ENCODE results near the gene PIK3R6.
A peak's percentile ranks its signal among the peaks of the same experiment; 100 is the strongest.

PIK3R6 gene

DNA sequence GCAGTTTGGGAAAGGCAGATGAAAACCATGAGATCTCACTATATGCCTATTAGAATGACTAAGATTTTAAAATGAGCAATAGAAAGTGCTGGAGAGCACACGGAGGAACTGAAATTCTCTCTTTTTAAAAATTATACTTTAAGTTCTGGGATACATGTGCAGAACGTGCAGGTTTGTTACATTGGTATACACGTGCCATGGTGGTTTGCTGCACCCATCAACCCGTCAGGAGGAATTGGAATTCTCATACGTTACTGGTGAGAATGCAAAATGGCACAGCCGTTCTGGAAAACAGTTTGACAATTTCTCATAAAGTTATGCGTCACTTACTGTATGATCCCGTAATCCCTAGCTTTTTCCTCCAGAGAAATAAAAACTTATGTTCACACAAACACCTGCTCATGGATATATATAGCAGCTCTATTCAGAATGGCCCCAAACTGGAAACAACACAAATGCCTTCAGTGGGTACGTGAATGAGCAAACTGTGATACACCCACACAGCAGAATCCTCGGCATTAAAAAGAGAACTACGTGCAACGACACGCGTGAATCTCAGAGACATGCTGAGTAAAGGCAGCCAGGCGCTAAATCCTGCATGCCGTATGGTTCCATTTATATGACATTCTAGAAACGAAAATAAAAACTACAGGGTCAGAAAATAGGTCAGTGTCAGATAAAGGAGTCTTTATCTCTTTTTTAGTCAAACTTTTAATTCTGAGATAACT lies 11.8 kb downstream of the PIK3R6 start:
- no peak for DNase-seq (ENCODE audit: low read depth in 2 of 2)

DNA sequence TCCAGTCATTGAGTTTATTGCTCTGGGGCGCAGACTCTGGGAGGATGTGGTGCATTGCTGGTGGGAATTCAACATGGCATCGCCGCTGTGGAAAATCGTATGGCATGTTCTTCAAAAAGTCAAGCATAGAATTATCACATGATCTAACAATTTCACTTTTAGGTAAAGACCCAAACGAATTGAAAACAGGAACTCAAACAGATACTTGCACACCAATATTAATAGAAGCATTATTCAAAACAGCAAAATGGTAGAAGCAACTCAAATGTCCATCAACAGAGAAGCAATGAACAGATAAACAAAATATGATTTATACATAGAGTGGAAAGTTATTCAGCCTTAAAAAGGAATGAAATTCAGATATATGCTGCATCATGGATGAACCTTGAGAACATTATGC lies 15.9 kb downstream of the PIK3R6 start:
- no peak for DNase-seq (ENCODE audit: low read depth in 2 of 2)

DNA sequence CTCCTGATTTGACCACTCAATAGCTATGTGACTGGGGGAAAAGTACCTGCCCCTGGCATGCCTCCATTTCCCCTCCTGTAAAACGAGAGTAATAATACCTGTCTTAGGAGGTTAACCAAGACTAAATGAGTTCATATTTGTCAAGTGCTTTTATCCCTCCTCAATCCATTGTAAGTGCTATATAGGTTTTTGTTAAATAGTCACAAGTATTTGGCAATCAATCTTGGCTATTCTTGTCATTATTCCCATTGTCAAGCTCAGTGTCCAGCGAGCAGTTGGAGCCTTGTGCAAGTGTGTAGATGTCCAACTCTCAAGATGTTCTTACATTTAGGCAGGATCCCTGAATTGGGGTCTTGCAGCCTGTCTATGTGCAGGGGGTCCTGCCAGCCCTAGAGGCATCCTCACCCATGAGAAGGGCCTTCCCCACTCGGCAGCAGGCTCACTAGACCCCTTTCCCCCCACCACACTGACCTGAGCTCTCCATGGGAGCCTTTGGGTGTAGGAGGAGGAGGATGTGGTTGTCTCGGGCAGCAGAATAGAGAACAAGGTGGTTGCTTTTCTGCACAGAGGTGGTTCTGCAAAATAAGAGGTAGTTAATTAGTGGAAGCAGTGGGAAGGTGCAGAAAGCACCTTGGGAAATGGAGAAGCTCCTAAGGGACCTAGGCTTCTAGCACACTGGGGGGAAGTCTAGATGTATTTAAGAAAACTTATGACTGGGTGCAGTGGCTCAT lies 18.0 kb downstream of the PIK3R6 start:
- DNase-seq (ENCODE audit: low read depth in 2 of 2) = no peak

DNA sequence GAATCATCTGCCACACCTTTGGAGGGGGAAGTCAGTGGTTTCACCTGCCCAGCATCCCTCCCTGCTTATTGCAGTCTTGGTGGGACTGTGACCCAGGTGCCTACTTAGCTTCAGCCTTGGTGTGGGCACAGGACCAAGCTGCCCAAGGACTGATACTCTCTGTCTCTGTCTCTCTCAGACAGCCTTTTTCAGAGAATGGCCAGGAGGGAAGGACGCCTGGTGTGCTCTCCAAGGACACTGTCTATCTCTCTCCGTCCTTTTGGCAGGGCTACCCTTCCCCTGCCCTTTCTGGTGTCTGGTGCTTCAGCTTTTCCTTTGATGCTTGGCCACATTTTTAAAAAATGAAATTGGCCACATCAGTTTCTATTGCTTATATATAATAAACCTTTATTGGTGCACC lies 19.6 kb downstream of the PIK3R6 start:
- DNase-seq (ENCODE audit: low read depth in 2 of 2) = no peak

DNA sequence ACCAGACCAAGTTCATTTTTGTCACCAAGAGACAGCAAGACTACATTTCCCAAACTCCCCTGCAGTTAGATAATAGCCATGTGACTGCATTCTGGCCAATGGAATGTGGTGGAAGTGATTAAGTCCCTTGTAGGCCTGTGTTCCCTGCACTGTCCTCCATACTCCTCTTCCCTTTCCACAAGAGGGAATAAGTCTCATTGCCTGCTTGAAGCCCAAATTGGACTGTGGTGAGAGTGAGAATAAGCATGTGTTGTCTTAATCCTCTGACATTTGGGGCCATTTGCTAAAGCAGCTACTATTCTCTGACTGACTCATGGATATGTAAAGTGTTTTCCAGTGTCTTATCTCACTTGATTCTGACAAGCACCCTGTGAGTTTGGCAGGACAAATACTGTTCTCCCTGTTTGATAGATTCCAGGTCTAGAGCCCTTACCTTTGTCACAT lies 20.7 kb downstream of the PIK3R6 start:
- no peak for DNase-seq (ENCODE audit: low read depth in 2 of 2)

DNA sequence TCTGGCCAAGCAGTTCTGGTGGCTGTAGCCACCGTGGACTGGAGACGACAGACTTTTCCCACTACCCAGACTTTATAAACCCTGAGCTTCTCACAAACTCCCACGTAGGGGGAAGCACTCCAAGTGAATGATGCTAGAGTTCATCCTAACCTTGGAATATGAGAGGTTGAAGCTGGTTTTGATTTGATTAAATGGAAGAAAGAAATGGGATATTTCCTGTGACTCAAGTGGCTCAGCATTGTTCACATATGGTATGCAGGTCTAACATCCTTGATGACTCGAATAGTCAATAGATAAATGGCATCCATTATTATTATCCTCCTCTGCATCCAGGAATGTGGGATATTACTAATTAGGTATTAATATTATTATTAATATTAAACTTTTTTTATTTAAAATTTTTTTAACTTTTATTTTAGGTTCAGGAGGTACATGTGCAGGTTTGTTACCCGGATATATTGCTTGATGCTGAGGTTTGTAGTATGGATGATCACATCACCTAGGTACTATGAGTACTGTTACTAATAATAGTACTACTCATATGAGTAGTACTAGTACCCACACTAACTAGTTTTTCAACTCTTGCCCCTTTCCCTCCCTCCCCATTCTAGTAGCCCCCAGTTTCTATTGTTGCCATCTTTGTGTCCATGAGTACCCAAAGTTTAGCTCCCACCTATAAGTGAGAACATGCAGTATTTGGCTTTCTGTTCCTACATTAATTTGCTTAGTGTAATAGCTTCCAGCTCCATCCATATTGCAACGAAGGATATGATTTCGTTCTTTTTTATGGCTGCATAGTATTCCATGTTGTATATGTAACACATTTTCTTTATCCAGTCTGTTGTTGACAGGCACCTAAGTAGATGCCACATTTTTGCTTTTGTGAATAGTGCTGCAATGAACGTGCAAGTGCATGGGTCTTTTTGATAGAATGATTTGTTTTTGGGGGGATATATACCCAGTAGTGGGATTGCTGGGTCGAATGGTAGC lies 22.9 kb downstream of the PIK3R6 start:
- DNase-seq (ENCODE audit: low read depth in 2 of 2) = no peak

DNA sequence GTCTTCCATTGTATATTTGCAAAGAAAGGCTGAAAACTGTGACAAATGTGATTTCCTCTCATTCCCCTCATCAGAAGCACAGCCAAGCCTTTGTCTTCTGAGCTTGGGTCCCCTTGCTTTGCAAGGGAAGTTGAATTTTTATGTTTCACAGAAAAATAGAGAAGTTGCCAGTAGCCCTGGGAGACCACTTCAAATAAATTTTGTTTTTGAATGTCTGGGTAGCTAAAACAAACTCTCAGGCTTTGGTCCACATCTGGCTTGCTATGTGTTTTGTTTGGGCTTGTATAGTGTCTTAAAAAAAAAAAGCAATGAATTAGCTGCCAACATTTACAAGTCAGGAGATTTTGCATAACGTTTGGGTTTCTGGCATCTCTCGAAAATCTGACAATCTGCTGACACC lies 24.1 kb downstream of the PIK3R6 start:
- no peak for DNase-seq (ENCODE audit: low read depth in 2 of 2)

DNA sequence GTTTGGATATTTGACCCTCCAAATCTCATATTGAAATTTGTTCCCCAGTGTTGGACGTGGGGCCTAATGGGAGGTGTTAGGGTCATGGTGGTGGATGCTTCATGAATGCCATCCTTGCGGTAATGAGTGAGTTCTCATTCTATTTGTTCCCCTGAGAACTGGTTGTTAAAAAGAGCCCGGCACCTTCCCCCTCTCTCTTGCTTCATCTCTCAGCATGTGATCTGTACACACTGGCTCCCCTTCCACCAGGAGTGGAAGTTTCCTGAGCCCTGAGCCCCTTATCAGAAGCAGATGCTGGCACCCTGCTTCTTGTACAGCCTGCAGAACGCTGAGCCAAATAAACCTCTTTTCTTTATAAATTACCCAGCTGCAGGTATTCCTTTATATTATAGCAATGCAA lies 25.6 kb downstream of the PIK3R6 start:
- DNase-seq (ENCODE audit: low read depth in 2 of 2) = no peak

DNA sequence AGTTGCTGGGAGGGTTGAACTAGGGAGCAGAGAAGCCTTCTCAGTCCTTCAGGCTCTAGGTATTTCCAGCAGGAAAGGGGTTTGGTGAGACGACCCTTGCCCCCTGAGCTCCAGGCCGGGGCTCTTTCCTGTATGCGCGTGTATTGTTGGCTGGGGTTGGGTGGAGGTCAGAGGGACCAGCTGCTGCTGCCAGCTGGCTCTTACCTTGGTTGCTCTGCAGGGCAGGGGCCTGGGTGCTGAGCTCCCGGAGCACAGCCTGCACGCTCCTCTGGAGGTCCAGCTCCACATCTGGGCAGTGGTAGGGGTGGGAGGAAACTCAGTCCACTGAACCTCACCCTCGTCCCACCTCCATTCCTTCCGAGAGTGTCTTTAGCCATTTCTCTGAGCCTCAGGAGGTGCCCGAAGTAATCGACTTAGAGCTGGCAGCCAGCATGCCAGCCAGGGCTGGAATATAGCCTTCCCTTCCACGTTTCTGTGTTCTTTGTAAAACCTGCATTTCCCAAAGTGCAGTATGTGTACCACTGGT lies 28.0 kb downstream of the PIK3R6 start:
- no peak for DNase-seq (ENCODE audit: low read depth in 2 of 2)

DNA sequence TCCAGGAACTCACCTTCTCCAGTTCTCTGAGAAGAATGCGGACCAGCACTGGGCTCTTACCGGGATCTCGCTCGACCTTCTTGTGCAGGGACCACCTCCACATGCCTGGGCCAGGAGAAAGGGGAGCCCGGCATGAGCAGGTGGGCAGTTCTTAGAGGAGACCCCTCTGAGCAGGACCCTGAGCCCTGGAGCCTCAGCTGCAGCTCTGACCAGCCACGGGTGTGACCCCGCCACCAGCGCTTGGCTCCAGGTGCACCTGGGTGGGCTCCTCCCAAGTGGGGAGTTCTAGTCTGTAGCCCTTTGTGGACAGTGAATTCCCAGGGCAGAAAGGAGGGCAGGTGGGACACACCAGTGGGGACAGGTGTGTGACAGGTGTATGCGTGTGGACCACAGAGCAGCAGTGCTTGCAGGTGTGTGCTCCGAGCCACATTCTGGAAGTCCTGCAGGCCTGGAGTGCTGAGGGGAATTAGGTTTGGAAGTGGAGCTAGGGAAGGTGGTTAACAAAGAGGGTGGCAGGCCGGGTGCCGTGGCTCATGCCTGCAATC lies 28.9 kb downstream of the PIK3R6 start:
- no peak for DNase-seq (ENCODE audit: low read depth in 2 of 2)

DNA sequence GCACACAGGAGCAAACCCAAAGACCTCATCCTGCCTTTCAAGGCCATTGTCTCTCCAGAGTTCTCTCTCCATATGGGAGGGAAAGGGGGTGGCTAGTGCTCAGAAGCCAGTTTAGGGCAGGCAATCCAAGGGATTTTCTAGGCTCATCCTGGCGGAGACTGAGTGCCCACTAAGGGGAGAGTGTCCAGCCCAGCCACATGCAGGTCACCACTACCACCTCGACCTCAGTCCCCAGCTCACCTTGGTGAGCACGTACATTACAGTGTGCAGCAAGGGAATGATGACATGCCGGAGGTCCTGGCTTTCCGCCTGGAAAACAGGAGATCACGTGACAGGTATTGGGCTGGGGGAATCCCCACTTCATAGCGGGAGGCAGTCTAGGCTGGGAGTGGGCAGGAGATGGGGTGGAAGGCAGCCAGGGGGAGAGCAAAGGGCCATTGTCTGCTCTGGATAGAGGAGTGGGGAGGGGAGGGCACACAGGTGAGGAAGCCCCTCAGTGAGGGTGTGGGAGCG lies 29.9 kb downstream of the PIK3R6 start:
- DNase-seq (ENCODE audit: low read depth in 2 of 2) = no peak

DNA sequence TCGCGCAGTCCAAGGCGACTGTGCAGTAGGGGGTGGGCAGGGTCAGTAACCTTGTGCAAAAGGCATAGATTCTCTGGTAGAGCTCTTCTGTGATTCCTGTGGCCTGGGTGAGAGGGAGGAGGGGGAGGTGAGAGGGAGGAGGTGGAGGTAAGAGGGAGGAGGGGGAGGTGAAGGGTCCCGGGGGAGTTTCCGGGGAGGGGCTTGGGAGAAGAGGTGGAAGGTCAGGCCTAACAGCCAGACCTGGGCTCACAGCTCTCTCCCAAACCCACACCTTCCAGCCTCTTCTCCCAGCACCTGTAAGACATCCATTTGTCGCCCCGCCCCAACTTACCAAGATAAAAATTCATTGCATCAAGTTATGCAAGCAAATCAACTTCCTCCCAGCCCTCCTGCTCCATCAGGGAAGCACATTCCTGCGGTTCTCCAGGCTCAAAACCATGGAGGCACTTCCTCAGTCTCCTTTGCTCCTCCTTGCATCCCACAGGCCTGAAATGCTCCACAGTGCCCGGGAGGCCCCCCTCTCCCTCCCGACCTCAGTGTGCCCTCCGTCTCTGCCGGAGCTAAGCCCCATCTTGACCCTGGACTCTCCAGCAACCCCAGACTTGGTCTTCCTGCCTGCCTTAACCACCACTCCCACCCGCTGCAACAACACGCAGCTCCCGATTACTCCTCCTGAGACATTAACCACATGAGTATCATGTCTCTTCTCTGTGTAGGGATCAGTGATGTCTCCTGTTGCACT lies 30.5 kb downstream of the PIK3R6 start:
- DNase-seq (ENCODE audit: low read depth in 2 of 2) = no peak

DNA sequence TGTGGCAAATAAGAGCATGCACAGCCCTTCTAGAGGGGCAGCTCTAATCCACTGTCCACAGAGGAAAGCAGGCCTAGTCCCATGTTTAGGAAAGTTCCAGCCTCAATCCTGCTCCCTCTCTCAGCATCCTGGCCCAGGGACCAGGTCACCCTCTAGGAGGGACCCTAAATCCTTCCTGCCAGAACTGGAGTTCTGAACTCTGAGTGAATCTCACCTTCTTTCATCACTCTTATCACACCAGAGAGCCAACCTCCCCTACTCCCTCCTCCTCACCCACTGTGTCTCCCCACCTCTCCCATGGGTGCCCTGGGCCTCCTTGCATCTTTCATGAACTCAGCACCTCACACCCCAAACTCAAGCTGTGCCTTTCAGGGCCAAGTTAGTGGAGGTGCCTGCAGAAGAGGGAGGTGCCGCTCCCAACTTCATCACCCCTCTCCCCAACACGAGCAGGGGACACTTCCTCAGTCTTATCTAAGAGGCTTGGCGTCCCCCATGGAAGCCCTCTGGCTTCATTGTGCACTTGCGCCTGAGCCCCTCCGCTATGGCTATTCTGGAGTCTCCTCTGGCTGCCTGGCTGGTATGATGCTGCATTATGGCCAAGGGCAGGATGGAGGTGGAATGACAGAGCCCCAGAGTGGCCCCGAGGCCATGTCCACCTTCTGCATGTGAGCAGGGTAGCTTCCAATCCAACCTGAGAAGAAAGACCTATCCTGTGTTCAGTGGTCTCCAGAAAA lies 31.7 kb downstream of the PIK3R6 start:
- DNase-seq (ENCODE audit: low read depth in 2 of 2) = no peak

DNA sequence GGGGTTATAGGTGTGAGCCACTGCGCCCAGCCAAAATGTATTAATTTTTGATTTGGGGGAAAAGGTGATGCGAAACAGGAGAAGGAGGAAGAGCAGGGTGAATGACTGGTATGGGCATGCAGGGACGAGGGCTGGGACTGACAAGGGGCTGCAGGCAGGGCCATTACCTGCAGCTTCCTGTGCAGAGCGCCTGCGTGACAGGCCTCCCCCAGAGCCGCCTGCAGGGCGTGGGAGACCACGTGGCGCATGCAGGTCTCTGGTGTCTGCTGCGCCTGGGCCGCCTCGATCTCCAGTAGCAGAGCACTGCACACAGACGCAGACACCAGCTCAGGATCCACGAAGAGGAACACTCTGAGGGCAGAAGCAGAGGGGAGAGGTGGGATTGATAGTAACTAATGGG lies 32.4 kb downstream of the PIK3R6 start:
- no peak for DNase-seq (ENCODE audit: low read depth in 2 of 2)

DNA sequence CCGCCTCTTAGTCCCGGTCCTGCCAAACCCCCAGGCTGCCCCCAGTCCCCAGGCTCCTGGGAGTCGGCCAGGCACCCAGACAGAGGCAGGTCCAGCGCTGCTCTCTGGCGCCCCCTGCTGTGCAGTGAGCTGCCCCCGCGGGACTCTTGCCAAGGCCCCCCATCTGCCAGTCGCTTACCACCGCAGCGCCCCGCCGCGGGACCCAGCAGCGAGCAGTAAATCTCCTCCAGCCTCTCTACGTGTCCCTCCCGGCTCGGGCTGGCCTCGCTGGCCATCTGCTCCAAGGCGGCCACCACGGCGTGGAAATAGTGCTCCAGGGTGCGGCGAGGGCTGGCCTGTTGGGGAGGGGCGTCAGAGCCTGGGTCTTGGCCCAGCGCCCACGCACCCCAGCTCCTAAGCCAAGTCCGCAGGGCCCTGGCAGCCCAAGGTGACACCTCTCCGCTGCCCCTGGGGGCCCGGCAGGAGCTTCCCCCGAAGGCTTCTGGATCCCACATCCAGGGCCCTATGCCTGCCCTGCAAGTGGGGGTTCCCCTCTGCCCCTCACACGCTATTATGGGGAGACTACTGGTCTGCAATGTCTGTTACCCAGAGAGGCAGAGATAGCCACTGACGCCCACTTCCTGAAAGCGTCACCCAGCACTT lies 34.6 kb downstream of the PIK3R6 start:
- peak in 1 of 2 donors; percentile 36 for DNase-seq (ENCODE audit: low read depth in 2 of 2)

DNA sequence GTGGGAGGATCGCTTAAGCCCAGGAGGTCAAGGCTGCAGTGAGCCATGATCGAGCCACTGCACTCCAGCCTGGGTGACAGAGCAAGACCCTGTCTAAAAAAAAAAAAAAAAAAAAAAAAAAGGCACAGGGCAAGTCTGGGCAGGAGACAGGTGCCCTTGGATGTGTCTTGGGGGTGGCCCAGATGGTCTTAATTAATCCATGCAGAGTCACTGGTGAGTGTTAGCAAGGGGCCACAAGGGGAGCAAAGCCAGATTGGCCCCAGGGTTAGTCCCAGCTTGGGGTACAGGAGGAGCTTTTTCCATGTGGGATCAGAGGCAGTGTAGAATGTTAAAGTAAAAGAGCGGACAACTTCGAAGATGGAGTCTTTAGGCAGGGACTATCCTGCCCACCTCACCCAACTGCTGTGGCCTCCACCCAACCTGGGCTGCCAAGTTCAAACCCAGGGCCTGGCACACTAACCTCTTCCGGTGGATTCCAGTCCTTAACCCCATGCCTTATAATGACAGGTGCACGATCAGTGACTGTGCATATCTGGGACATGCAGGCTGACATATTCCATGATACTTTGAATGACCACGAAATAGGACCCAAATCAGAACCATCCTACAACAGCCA lies 36.1 kb downstream of the PIK3R6 start:
- DNase-seq (ENCODE audit: low read depth in 2 of 2) = no peak

DNA sequence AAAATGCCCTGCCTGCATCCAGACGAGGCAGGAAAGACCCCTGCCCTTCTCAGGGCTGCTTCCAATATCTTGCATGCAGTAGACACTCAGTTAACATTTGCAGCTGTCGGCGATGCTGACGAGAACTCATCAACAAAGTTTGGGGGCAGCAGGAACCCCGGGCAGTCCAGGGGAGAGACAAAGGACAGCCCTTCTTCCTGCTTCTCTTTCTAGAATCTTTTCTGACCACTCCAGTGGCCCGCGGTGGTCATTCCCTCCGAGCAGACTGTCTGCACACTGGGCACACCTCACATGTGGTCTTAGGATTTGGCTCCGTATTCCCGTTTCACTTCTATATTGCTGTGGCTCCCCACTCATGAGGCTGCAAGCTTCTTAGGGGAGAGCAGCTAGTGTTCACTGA lies 37.3 kb downstream of the PIK3R6 start:
- no peak for DNase-seq (ENCODE audit: low read depth in 2 of 2)

DNA sequence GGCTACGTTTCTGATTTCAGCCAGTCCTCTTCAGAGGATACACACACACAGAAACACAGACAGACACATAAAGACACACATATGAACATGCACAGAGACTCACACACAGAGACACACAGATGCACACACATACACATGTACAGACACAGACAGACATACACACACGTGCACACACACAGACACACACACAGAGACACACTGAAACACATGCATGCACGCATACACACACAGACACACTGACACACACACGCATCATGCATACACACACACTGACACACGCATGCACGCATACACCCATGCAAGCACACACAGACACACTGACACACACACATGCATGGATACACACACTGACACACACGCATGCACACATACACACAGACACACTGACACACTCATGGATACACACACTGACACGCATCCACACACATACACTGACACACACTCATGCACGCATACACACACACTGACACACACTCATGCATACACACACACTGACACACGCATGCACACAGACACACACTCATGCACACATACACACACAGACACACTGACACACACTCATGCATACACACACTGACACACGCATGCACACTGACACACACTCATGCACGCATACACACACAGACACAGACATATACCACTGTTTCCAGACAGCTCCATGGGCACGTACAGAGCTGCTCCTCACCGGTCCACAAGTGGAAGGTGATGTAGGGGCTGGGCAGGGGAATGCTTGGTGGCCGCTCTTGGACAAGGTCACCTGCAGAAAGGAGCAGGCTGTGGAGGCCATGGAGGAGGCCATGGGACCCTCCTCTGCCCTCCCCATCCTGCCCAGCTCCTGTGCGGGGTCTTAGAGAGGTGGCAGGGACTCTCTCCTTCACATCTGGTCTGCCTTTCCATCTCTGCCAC lies 38.2 kb downstream of the PIK3R6 start:
- DNase-seq (ENCODE audit: low read depth in 2 of 2) = no peak
